22Rv1 (cell line): ENCODE data around the gene SYNPR.

Experiments used
- CTCF ChIP-seq: fragments of 450-650 bp; IDR thresholded peaks from 2 replicates; pipeline ENCODE4 v1.5.1; 2017; ENCODE audit warnings: mild to moderate bottlenecking
- ZFX ChIP-seq: fragments of 450-650 bp; IDR thresholded peaks from 2 replicates; pipeline ENCODE4 v1.6.1; 2017; ENCODE audit warnings: antibody characterized with exemption, borderline replicate concordance

- TF ChIP-seq CTCF: no peak
- TF ChIP-seq ZFX: no peak
Observed at GRCh38 chr3:63611382-63611781, 333.3 kb downstream of the SYNPR start.
